Psoas muscle (tissue), 8 donors: Measurements from ENCODE around the gene MOSPD2. TPM values are rescaled to one million over a fixed set of nuclear protein-coding genes. Genes with fewer than 3 reads are reported as not detected.

Source experiments
- ATAC-seq, 4 donors: fragments of 200-7000 bp; cut with Tn5 transposase; one replicate each; pipeline ENCODE4 v1.9.1; 2020; ENCODE audit warnings: moderate library complexity in 3 of 4, mild to moderate bottlenecking in 2 of 4
- DNase-seq, 2 donors: peaks; one replicate each; pipeline ENCODE4 v3.0.0-alpha.2; 2020
- H3K27ac ChIP-seq: fragments of 200-600 bp; one replicate; pipeline ENCODE4 v1.8.0; 2022
- H3K27me3 ChIP-seq, 3 donors: fragments of 200-600 bp in 1 of 3; one replicate each; pipeline versions ENCODE4 v1.6.1 to v1.8.0; 2013 to 2022; ENCODE audit warnings: low read length in 2 of 3, mild to moderate bottlenecking in 2 of 3, moderate library complexity in 1 of 3; ENCODE audit not compliant: insufficient read depth in 3 of 3
- H3K36me3 ChIP-seq, 2 donors: fragments of 200-600 bp in 1 of 2; one replicate each; pipeline versions ENCODE4 v1.6.1 to v1.8.0; 2013 to 2022; ENCODE audit warnings: low read depth in 1 of 2, mild to moderate bottlenecking in 1 of 2, moderate library complexity in 1 of 2; ENCODE audit not compliant: insufficient read depth in 1 of 2
- H3K4me1 ChIP-seq: fragments of 200-600 bp; one replicate; pipeline ENCODE4 v1.8.0; 2022
- H3K4me3 ChIP-seq: fragments of 200-600 bp; one replicate; pipeline ENCODE4 v1.8.0; 2022; ENCODE audit warnings: mild to moderate bottlenecking
- H3K9me3 ChIP-seq: fragments of 200-600 bp; one replicate; pipeline ENCODE4 v1.8.0; 2022
- WGBS, 3 donors: extraction: QIAGEN DNeasy Blood & Tissue Kit; methylation state at CpG; one replicate each; pipeline versions ENCODE4 v1.1.6 to v1.1.7; 2013; 5-methylcytosine and 5-hydroxymethylcytosine counted together
- intact Hi-C, 2 donors: fragments of 100-400 bp; cut with DNase I; formaldehyde crosslinking; loops; one replicate each; pipeline versions ENCODE4 v1.11.0 to v1.14.2; 2022
- polyA plus RNA-seq, 3 donors: library from polyadenylated mRNA; stranded (reverse); fragments of 200-250 nt; gene quantifications; one replicate each; pipeline ENCODE4 v1.2.3, GENCODE V29; 2013
- total RNA-seq, 4 donors: library from RNA; stranded (reverse); fragmentation: NEBNext Ultra II Directional in 2 of 4; extraction: Animal tissue kit (Norgen Biotek cat#: 25700) in 2 of 4; gene quantifications; one replicate each; pipeline versions ENCODE4 v1.2.1 to v1.2.4, GENCODE V29; 2021 to 2023
- TF ChIP-seq, protein P1 (sequence below): fragments of 200-600 bp; IDR thresholded peaks from one replicate; pipeline ENCODE4 v1.8.0; 2022; ENCODE audit warnings: antibody characterized with exemption
- donor health status: healthy with polysubstance abuse.
- donor health status: DM: no; HTN: no; CAD: no; lungs with moderate emphysema.
- donor health status: Bipolar disorder and iron deficiency.
- donor health status: healthy.
- donor health status: DM: yes; HTN: yes; CAD: no.
- donor health status: DM: no; HTN: no; CAD: no.
- donor health status: DM: no; HTN: no; CAD: no.
- donor health status: DM: yes; HTN: yes; CAD: no.

The MOSPD2 gene
- total and polyA plus RNA-seq, 7 donors, result 1.2 to 3.5 (median 2.3) TPM

DNA sequence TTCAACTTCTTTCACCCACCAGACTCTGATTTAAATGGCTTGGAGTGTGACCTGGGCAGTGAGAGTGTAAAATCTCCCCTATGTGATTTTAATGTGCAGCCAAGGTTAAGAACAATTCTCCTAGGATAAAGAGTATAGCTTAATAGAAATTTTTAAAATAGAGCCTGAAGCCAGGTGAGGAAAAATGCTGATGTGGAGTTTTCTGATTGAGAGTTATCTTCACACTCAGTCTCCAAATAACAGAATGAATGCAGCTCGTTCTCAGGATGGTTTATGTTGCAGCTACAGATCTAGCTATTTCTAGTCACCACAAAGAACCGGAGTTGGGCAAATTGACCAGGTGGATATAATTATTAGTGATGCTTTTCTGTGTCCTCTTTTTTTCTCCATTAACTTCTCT, 70.7 kb downstream of the MOSPD2 start:
- TF ChIP-seq, protein P1, sequence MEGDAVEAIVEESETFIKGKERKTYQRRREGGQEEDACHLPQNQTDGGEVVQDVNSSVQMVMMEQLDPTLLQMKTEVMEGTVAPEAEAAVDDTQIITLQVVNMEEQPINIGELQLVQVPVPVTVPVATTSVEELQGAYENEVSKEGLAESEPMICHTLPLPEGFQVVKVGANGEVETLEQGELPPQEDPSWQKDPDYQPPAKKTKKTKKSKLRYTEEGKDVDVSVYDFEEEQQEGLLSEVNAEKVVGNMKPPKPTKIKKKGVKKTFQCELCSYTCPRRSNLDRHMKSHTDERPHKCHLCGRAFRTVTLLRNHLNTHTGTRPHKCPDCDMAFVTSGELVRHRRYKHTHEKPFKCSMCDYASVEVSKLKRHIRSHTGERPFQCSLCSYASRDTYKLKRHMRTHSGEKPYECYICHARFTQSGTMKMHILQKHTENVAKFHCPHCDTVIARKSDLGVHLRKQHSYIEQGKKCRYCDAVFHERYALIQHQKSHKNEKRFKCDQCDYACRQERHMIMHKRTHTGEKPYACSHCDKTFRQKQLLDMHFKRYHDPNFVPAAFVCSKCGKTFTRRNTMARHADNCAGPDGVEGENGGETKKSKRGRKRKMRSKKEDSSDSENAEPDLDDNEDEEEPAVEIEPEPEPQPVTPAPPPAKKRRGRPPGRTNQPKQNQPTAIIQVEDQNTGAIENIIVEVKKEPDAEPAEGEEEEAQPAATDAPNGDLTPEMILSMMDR, result no peak
- 68 to 79% (median 70%) methylated on average over 2 of the region's 2 CpGs for WGBS, 3 donors
- intact Hi-C loops, result no loop called here

DNA sequence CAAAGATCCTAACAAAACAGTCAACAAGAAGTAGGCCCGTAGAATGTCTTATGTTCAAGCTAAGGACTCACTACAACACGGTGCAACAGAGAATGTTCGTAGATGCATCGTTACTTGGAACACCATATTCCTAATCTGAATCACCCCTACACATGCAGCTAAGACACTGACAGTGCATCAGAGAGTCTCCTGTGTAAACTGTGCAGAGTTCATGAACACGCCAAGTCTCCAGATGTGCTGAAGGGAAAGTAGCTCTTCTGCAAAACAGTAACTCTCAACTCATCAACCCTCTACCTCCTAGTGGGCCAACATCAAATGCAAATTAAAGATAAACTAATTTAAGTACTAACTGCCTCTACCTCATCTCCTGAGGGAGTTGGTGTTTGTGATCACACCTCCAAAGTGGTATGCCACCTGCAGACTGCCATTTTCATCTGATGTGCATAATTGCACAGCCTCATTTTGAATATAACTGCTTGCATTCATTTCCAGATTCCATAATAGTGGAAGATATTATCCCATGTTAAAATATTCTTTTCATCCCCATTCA, 73.5 kb downstream of the MOSPD2 start:
- ATAC-seq (no peak), DNase-seq (no peak)
- intact Hi-C loops, result no loop called here
- no peaks in the 10 kb centered on the region for H3K4me1 ChIP-seq
- H3K27ac ChIP-seq, result no peak overlapping the region
- TF ChIP-seq, protein P1, result no peak
- no peaks in the 10 kb centered on the region for H3K36me3 ChIP-seq
- peaks cover 0 to 7% (median 0%) of the 10 kb centered on the region in 3 donors for H3K27me3 ChIP-seq
- no peak overlapping the region for H3K4me3 ChIP-seq
- 83 to 97% (median 84%) methylated on average over 5 of the region's 5 CpGs for WGBS, 3 donors
- no peaks in the 10 kb centered on the region for H3K9me3 ChIP-seq

More for the DNA sequence above, 70.7 kb downstream of the MOSPD2 start:
- Histone ChIP-seq H3K27ac (no peak overlapping the region), H3K4me1 (no peaks in the 10 kb centered on the region), H3K36me3 (no peaks in the 10 kb centered on the region), H3K4me3 (no peak overlapping the region), H3K9me3 (no peaks in the 10 kb centered on the region), H3K27me3 (peaks cover 0 to 9% (median 0%) of the 10 kb centered on the region in 3 donors)
- no peak for DNase-seq
- ATAC-seq, result no peak

DNA sequence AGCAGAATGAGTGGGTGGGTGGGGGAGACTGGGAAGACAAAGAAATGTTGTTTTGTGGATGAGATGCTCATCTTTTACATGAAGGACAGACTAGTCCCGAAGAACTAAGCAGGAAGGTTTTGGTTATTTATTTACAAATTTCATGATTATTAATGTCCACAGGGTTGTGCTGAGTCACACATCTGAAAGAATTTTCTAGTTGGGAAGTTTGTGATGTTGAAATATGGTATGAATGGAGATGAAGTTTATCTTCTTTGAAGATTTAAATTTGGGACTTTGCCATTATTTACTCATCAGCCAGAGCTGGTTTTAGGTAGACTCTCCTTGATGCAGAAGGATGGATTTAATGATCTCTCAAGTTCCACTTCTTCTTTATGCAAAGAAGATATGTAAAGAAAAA, 75.5 kb downstream of the MOSPD2 start:
- no peaks in the 10 kb centered on the region for H3K4me1 ChIP-seq
- H3K9me3 ChIP-seq, result no peaks in the 10 kb centered on the region
- no peak overlapping the region for H3K27ac ChIP-seq
- intact Hi-C loops, result no loop called here
- H3K4me3 ChIP-seq, result no peak overlapping the region
- TF ChIP-seq, protein P1, result no peak
- no peak for ATAC-seq
- no peaks in the 10 kb centered on the region for H3K27me3 ChIP-seq
- WGBS, 3 donors, result 59 to 85% (median 81%) methylated on average over 1 of the region's 1 CpG
- DNase-seq, result no peak
- no peaks in the 10 kb centered on the region for H3K36me3 ChIP-seq

DNA sequence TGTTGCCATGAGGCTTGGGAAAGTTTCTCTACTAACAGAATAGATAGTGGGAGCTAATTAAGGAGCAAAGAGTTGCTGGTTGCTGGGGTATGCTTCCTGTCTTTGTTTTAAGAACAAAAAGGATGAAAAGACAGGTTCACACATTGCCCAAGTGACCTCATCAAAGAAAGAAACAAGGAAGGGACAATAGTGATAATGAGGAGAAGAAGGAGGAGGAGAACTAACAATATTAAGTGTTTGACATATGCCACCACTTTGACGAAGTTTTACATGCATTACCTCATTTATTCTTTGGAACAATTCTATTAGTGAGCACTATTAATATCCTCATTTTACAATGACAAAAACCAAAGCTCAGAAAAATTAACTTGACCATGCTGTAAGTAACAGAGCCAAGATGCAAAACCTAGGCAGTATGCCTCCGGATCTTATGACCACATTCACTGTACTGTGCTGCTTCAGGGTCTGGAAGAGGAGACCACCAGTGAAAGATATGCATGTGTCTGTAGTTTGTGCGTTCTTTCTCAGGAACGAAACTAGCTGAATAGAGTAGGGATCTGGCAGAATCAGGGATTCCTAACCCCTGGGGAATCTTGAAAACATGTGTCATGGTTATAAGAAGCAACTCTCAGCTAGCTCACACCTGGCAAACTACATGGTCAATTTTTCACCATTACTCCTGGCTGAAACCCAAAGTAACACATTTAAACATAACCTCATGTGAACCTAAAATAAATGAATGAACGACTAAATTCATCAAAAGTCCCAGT, 83.8 kb downstream of the MOSPD2 start:
- H3K9me3 ChIP-seq, result no peaks in the 10 kb centered on the region
- no peak overlapping the region for H3K4me3 ChIP-seq
- H3K4me1 ChIP-seq, result no peaks in the 10 kb centered on the region
- intact Hi-C loops, result no loop called here
- WGBS, 3 donors, result 34 to 50% (median 49%) methylated on average over 5 of the region's 5 CpGs
- no peak overlapping the region for H3K27ac ChIP-seq
- H3K36me3 ChIP-seq, result no peaks in the 10 kb centered on the region
- TF ChIP-seq, protein P1, result no peak
- ATAC-seq, result no peak
- no peak for DNase-seq
- no peaks in the 10 kb centered on the region for H3K27me3 ChIP-seq
